Activated B cell treated with CpG ODN at 0.5 μM for 24 hours (primary cell): ENCODE measurements around the gene TMEFF2. TPM values are rescaled to one million over a fixed set of nuclear protein-coding genes. Genes with fewer than 3 reads are reported as not detected.

ENCODE experiments used
- ATAC-seq: fragments of 200-7000 bp; cut with Tn5 transposase; one replicate; pipeline ENCODE4 v1.10.0; 2021; ENCODE audit warnings: low read depth, mild to moderate bottlenecking, moderate library complexity
- CTCF ChIA-PET: fragments of 350-600 bp; sonication (Branson Sonifier 250); formaldehyde crosslinking; loops from one replicate; lab custom pipeline; 2021; ENCODE audit warnings: antibody characterized with exemption; lab: Charles Lee
- POLR2A ChIA-PET: fragments of 350-600 bp; sonication (Branson Sonifier 250); formaldehyde crosslinking; loops from one replicate; lab custom pipeline; 2021; ENCODE audit warnings: antibody characterized with exemption; lab: Charles Lee
- DNase-seq: peaks from one replicate; pipeline ENCODE4 v3.0.0; 2022
- H3K27ac Mint-ChIP-seq: one replicate; pipeline ENCODE4 v1.8.0; 2020; ENCODE audit warnings: mixed read lengths
- H3K27me3 Mint-ChIP-seq: one replicate; pipeline ENCODE4 v1.8.0; 2021; ENCODE audit warnings: mixed read lengths
- H3K36me3 Mint-ChIP-seq: one replicate; pipeline ENCODE4 v1.8.0; 2021; ENCODE audit warnings: low read depth, mixed read lengths
- H3K4me1 Mint-ChIP-seq: one replicate; pipeline ENCODE4 v1.8.0; 2021; ENCODE audit warnings: mixed read lengths
- H3K4me3 Mint-ChIP-seq: one replicate; pipeline ENCODE4 v1.8.0; 2020; ENCODE audit warnings: mild to moderate bottlenecking, mixed read lengths
- H3K9me3 Mint-ChIP-seq: one replicate; pipeline ENCODE4 v1.8.0; 2020; ENCODE audit warnings: mixed read lengths
- CTCF ChIP-seq: fragments of 200-600 bp; IDR thresholded peaks from one replicate; pipeline ENCODE4 v1.8.0; 2022; ENCODE audit warnings: antibody characterized with exemption, mild to moderate bottlenecking
- intact Hi-C: fragments of 100-400 bp; cut with micrococcal nuclease; formaldehyde crosslinking; loops from one replicate; pipeline ENCODE4 v1.15.1; 2024
- total RNA-seq: library from RNA; stranded (reverse); gene quantifications from 2 replicates; pipeline ENCODE4 v1.2.3, GENCODE V29; 2022

Gene TMEFF2
- total RNA-seq, 1 donor from 2014 or later: not detected

DNA sequence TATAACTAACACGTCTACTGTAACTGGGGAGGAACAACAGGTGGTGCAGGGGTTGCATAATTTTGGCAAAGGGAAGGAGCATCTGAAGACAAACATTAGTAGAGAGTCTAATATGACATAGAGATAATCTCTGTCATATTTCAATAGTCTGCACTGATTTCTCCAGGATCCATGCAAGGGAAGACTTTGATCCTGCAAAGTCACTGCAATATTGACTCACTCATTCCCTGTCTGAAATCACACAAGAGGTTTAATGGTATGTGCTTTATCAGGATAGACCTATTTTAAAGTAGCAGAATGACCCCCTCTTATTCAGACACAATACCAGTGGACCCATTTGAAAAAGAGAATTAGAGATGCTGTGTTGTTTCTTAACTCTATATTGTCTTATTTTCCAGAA is 249.1 kb downstream of the TMEFF2 start:
- no peak for TF ChIP-seq CTCF
- H3K36me3 Mint-ChIP-seq: no peaks in the 10 kb centered on the region
- no peaks in the 10 kb centered on the region for H3K4me1 Mint-ChIP-seq
- no peak overlapping the region for H3K4me3 Mint-ChIP-seq
- intact Hi-C loops: no loop called here
- CTCF ChIA-PET: no interaction called here
- H3K27me3 Mint-ChIP-seq: no peaks in the 10 kb centered on the region
- H3K27ac Mint-ChIP-seq: no peak overlapping the region
- H3K9me3 Mint-ChIP-seq: no peaks in the 10 kb centered on the region
- DNase-seq (no peak), ATAC-seq (no peak)
- POLR2A ChIA-PET: no interaction called here

DNA sequence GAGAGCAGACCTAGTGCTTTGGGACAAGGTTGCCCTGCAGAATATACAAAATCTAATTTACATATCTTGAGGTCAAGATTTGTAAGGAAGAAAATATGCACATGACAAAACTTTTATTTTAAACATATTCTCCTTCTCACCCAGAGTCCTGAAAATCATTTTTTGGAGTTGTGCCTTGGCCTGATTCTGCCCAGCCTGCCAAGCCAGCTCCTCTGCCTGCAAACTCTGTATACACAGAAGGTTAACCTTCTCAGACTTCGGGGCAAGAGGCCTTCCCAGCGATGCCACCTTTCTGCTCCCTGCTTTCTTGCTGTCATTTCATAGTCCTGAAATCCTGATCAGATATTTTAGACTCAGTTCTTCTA is 252.0 kb downstream of the TMEFF2 start:
- H3K9me3 Mint-ChIP-seq: no peaks in the 10 kb centered on the region
- H3K4me1 Mint-ChIP-seq: no peaks in the 10 kb centered on the region
- no peak for TF ChIP-seq CTCF
- ChIA-PET POLR2A (no interaction called here), CTCF (no interaction called here)
- H3K36me3 Mint-ChIP-seq: no peaks in the 10 kb centered on the region
- no peak overlapping the region for H3K4me3 Mint-ChIP-seq
- no peak for ATAC-seq
- no peak overlapping the region for H3K27ac Mint-ChIP-seq
- intact Hi-C loops: no loop called here
- no peaks in the 10 kb centered on the region for H3K27me3 Mint-ChIP-seq
- DNase-seq: no peak

DNA sequence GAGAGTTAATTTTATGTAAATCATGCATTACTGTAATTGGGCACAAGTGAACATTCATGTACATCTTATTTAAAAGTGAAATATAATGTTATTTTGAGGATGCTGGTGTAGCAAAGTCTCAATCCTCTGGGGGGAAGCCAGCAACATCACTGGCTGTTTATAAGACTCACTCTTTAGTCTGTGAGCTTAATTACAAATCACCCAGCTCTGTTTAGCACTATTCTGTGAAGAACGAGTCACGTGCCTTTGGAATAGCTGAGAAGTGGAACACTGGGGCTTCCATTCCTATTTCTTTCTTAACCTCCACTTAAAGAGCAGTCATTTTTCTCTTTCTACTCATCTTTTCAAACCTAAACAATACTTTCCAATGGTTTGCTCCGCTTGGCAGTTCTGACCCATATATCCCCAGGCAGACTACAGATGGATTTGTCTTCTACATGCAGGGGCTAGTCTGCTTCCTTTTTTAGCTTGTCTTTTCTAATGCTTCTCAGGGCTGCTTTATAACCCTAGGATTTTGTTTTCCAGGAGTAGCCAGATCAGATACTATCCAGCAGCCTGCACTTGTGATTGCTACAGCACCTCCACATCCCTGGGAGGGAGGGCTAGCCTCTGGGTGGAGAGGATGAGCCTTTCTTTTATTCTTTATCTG is 252.5 kb downstream of the TMEFF2 start:
- Mint-ChIP-seq H3K9me3 (no peaks in the 10 kb centered on the region), H3K27me3 (no peaks in the 10 kb centered on the region), H3K4me1 (no peaks in the 10 kb centered on the region), H3K27ac (no peak overlapping the region), H3K4me3 (no peak overlapping the region), H3K36me3 (no peaks in the 10 kb centered on the region)
- ATAC-seq (no peak), DNase-seq (no peak)
- ChIA-PET POLR2A (no interaction called here), CTCF (no interaction called here)
- intact Hi-C loops: no loop called here
- no peak for TF ChIP-seq CTCF

DNA sequence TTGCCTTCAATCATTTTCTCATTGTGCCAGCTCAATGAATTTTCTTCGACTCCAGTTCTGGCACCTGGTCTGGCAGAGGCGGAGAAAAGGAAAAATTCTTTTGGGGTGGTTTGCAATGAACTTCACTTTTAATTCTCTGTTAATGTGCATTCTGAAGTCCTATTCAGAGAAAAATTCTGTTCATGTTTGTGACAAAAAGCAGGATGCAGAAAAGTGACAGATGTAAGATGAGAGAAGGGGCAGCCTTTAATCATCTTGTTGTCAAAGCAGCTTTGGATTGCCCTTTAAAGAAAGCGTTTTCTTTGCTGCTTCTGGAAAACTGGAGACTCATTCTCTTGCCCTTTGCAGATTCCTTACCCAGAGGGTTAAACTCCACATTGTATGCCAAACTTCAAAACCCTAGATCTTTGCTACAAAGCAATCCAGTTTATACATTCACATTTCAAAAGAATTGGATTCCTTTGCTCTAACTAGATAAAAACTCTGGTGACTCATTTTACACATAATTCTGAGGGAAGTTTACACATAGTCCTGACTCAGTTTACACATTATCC is 253.3 kb downstream of the TMEFF2 start:
- CTCF ChIA-PET: no interaction called here
- no peak for ATAC-seq

GRCh38 chr2:191938779-191939178 is 256.0 kb downstream of the TMEFF2 start:
- Mint-ChIP-seq H3K27me3 (peaks cover 3% of the 10 kb centered on the region), H3K4me1 (no peaks in the 10 kb centered on the region), H3K4me3 (no peak overlapping the region), H3K27ac (no peak overlapping the region), H3K9me3 (no peaks in the 10 kb centered on the region), H3K36me3 (no peaks in the 10 kb centered on the region)
- DNase-seq (no peak), ATAC-seq (no peak)
- intact Hi-C loops: no loop called here
- ChIA-PET POLR2A (no interaction called here), CTCF (no interaction called here)
- TF ChIP-seq CTCF: no peak

More for the DNA sequence above, 253.3 kb downstream of the TMEFF2 start:
- intact Hi-C loops: no loop called here
- H3K36me3 Mint-ChIP-seq: no peaks in the 10 kb centered on the region
- H3K27me3 Mint-ChIP-seq: peaks cover 3% of the 10 kb centered on the region
- no peak for DNase-seq
- TF ChIP-seq CTCF: no peak
- POLR2A ChIA-PET: no interaction called here
- H3K27ac Mint-ChIP-seq: no peak overlapping the region
- no peak overlapping the region for H3K4me3 Mint-ChIP-seq
- no peaks in the 10 kb centered on the region for H3K4me1 Mint-ChIP-seq
- H3K9me3 Mint-ChIP-seq: no peaks in the 10 kb centered on the region
